Tibial nerve (tissue), 4 donors: ENCODE data around the gene NKD2. TPM values are rescaled to one million over a fixed set of nuclear protein-coding genes. Genes with fewer than 3 reads are reported as not detected.

ENCODE experiments used
- DNase-seq, 2 donors: peaks; one replicate each; pipeline ENCODE4 v3.0.0-alpha.2; 2019; ENCODE audit warnings: low spot score in 2 of 2
- H3K27ac ChIP-seq, 4 donors: fragments of 200-600 bp; sonication (generic) in 3 of 4; one replicate each; pipeline ENCODE4 v1.5.1; 2017 to 2019; ENCODE audit warnings: mild to moderate bottlenecking in 1 of 4
- H3K27me3 ChIP-seq, 2 donors: fragments of 200-600 bp; sonication (generic) in 1 of 2; one replicate each; pipeline versions ENCODE4 v1.5.1 to v1.6.0; 2017 to 2019
- H3K36me3 ChIP-seq, 3 donors: fragments of 200-600 bp; sonication (generic); one replicate each; pipeline ENCODE4 v1.5.1; 2018 to 2019
- H3K4me1 ChIP-seq, 4 donors: fragments of 200-600 bp; sonication (generic) in 3 of 4; one replicate each; pipeline ENCODE4 v1.5.1; 2017 to 2019
- H3K4me3 ChIP-seq, 4 donors: fragments of 200-600 bp; sonication (generic) in 3 of 4; one replicate each; pipeline ENCODE4 v1.5.1; 2017 to 2019; ENCODE audit warnings: mild to moderate bottlenecking in 1 of 4, moderate library complexity in 1 of 4
- H3K9me3 ChIP-seq, 4 donors: fragments of 200-600 bp; sonication (generic) in 3 of 4; one replicate each; pipeline ENCODE4 v1.5.1; 2017 to 2019
- CTCF ChIP-seq, 5 experiments: fragments of 200-600 bp in 3 of 5; fragments of 450-650 bp in 2 of 5; sonication (generic) in 3 of 5; IDR thresholded peaks; one replicate each; pipeline ENCODE4 v1.5.1; 2016 to 2019; ENCODE audit warnings: antibody characterized with exemption in 5 of 5, mild to moderate bottlenecking in 3 of 5, moderate library complexity in 2 of 5
- EP300 ChIP-seq, 2 donors: sonication (generic); formaldehyde crosslinking; IDR thresholded peaks; one replicate each; pipeline ENCODE4 v1.6.1; 2017; ENCODE audit warnings: antibody characterized with exemption in 2 of 2, mild to moderate bottlenecking in 1 of 2
- POLR2A ChIP-seq, 2 donors: fragments of 450-650 bp; IDR thresholded peaks; one replicate each; pipeline ENCODE4 v1.6.1; 2017; ENCODE audit warnings: antibody characterized with exemption in 2 of 2, mild to moderate bottlenecking in 2 of 2, moderate library complexity in 2 of 2
- WGBS, 2 donors: methylation state at CpG; one replicate each; pipeline ENCODE4 v1.1.5; 2018; 5-methylcytosine and 5-hydroxymethylcytosine counted together
- total RNA-seq, 4 donors: library from RNA; depleted of rRNA; stranded (reverse); fragments of >200 nt; gene quantifications; one replicate each; pipeline ENCODE4 v1.1.0, GENCODE V29; 2016

NKD2 gene
- total RNA-seq, 4 donors from 2014 or later = 0.60 to 4.7 TPM; not detected in 2

DNA sequence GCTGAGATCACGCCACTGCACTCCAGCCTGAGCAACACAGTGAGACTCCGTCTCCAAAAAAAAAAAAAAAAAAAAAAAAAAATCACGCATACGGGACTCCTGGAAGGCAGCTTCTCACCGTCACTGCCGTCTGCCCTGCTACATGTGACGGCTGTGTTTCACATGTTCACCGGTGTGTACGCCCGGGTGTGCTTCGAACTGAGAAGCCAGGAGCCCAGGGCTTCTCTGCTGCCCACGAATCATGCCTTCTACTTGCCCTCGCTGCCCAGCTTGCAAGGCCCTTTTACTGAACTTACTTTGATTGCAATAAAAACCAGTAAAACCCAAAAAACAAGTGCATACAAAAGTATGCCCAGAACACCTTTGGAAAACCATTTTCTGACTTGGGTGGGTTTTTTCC, 5.8 kb upstream of the NKD2 start:
- DNase-seq = peak in 1 of 2 donors; percentile 7
- Histone ChIP-seq H3K4me3 (no peak overlapping the region), H3K27me3 (peaks cover 0 to 8% of the 10 kb centered on the region in 2 donors), H3K9me3 (no peaks in the 10 kb centered on the region), H3K4me1 (peaks cover 0 to 32% (median 10%) of the 10 kb centered on the region in 4 donors), H3K27ac (no peak overlapping the region), H3K36me3 (no peaks in the 10 kb centered on the region)
- TF ChIP-seq CTCF (IDR thresholded peaks at IDR 0.05) (no peak), EP300 (IDR thresholded peaks at IDR 0.05) (no peak), POLR2A (IDR thresholded peaks at IDR 0.05) (no peak)
- WGBS, 2 donors = 88 to 91% methylated on average over 13 of the region's 13 CpGs

DNA sequence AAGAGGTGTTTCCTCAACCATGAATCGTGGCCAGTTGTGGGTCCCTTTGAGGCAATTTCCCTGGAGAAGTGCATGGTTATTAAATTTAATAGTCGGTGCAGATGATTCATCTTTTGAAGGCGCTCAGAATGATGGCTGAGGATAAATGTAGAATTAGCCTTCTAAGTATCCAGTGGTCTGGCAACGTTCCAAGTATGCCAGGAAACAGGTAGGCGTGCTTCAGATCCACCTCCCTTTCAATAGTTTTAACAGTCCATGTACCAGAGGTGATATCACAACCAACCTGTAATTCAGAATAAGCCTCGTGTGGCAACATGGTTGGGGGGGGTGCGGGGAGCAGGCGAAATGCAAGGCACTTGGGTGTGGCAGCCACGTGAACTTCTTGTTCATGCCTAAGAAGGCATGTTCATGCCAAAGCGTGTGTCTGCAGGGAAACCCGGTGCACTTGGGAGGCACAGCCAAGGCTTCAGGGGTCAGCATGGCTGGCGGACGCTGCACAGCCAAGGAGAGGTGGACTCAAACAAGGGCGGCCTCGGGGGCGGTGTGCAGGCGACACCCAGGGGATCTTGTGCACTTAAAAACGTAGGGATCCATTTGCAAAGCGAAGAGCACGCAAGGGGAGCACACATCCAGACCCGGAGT, 5.2 kb upstream of the NKD2 start:
- H3K4me3 ChIP-seq = no peak overlapping the region
- 61 to 75% methylated on average over 21 of the region's 21 CpGs for WGBS, 2 donors
- H3K27ac ChIP-seq = peak overlapping the region in 1 of 4 donors; percentile 81

GRCh38 chr5:1004461-1005248, 3.9 kb upstream of the NKD2 start:
- Histone ChIP-seq H3K4me3 (peak overlapping the region; percentile 35 to 70 (median 56)), H3K27ac (peak overlapping the region; percentile 21 to 81 (median 74)), H3K27me3 (peaks cover 2 to 13% of the 10 kb centered on the region in 2 donors), H3K9me3 (no peaks in the 10 kb centered on the region), H3K36me3 (no peaks in the 10 kb centered on the region), H3K4me1 (peaks cover 0 to 44% (median 18%) of the 10 kb centered on the region in 4 donors)
- DNase-seq = peak; percentile 44 to 54
- 0 to 2% methylated on average over 44 to 54 of the region's 88 CpGs for WGBS, 2 donors
- TF ChIP-seq CTCF (IDR thresholded peaks at IDR 0.05) (peak in 4 of 5 experiments; percentile 21 to 59 (median 46)), POLR2A (IDR thresholded peaks at IDR 0.05) (no peak)

More for the DNA sequence above, 5.2 kb upstream of the NKD2 start:
- Histone ChIP-seq H3K9me3 (no peaks in the 10 kb centered on the region), H3K36me3 (no peaks in the 10 kb centered on the region), H3K27me3 (peaks cover 0 to 8% of the 10 kb centered on the region in 2 donors), H3K4me1 (peaks cover 0 to 34% (median 10%) of the 10 kb centered on the region in 4 donors)
- DNase-seq = peak; percentile 12 to 34
- TF ChIP-seq POLR2A (IDR thresholded peaks at IDR 0.05) (no peak), EP300 (IDR thresholded peaks at IDR 0.05) (no peak)

DNA sequence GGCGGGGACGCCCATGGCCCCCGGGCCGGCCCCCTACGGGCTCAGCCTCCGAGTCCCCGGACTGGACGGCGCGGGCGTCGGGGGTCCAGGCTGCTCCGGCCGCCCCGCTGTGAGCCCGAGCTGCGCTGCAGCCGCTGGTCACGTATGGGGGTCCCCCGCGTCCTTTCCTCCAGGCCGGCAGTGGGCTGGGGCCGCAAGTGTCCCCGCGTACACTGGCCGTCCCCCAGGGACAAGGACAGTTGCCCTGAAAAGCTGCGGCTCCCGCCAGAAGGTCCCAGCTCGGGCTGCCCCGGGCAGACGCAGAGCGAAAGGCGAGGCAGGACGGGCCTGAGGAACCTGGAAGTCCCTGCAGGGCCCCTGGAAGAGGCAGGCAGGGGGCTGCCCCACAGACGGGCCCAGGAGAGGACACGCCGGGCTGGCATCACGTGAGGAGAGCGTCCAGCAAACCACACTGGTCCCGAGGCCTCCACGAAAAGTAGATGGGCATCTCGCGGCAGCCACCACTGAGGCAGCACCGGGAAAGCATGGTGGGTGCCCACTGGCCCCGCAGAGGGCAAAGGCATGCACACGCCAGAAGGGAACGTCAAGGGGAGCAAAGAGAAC, 3.3 kb upstream of the NKD2 start:
- Histone ChIP-seq H3K27ac (peak overlapping the region in 3 of 4 donors; percentile 17 to 81 (median 72)), H3K27me3 (peaks cover 2 to 20% of the 10 kb centered on the region in 2 donors), H3K4me3 (peak overlapping the region; percentile 35 to 70 (median 56)), H3K36me3 (no peaks in the 10 kb centered on the region), H3K9me3 (no peaks in the 10 kb centered on the region), H3K4me1 (peaks cover 0 to 50% (median 20%) of the 10 kb centered on the region in 4 donors)
- 63 to 67% methylated on average over 26 to 29 of the region's 47 CpGs for WGBS, 2 donors
- TF ChIP-seq CTCF (IDR thresholded peaks at IDR 0.05) (no peak), POLR2A (IDR thresholded peaks at IDR 0.05) (no peak), EP300 (IDR thresholded peaks at IDR 0.05) (no peak)
- DNase-seq = peak in 1 of 2 donors; percentile 10

- Histone ChIP-seq H3K27me3 (peaks cover 2 to 27% of the 10 kb centered on the region in 2 donors), H3K4me1 (peaks cover 0 to 51% (median 20%) of the 10 kb centered on the region in 4 donors), H3K4me3 (no peak overlapping the region), H3K27ac (no peak overlapping the region), H3K9me3 (no peaks in the 10 kb centered on the region), H3K36me3 (no peaks in the 10 kb centered on the region)
- TF ChIP-seq EP300 (IDR thresholded peaks at IDR 0.05) (no peak), POLR2A (IDR thresholded peaks at IDR 0.05) (no peak), CTCF (IDR thresholded peaks at IDR 0.05) (no peak)
- DNase-seq = no peak
- 95 to 98% methylated on average over 7 to 9 of the region's 13 CpGs for WGBS, 2 donors
These were observed 2.5 kb upstream of the NKD2 start for GRCh38 chr5:1005904-1006655.
